ENCODE measurements around the gene DNASE1L3.

DNASE1L3 gene

GRCh38 chr3:58256511-58256910, 45.7 kb upstream of the DNASE1L3 start:
- Histone ChIP-seq H3F3A (ENCODE audit: control insufficient read depth, insufficient read depth) (no peaks in the 10 kb centered on the region), H3K4me3 (ENCODE audit: low read length) (no peak overlapping the region), H3K27me3 (ENCODE audit: control insufficient read depth, low read length) (no peaks in the 10 kb centered on the region), H3K4me1 (ENCODE audit: control insufficient read depth, low read length) (no peaks in the 10 kb centered on the region), H3K9me2 (replicated peaks; ENCODE audit: control insufficient read depth, low read length) (no peaks in the 10 kb centered on the region), H4K20me1 (ENCODE audit: control insufficient read depth, insufficient read depth, low read depth, low read length) (no peaks in the 10 kb centered on the region), H3K9me3 (ENCODE audit: control insufficient read depth, insufficient read depth, low read length) (no peaks in the 10 kb centered on the region), H3K36me3 (ENCODE audit: control insufficient read depth, low read length) (no peaks in the 10 kb centered on the region), H3K4me2 (ENCODE audit: low read length) (no peak overlapping the region), H3K27ac (ENCODE audit: low read depth, low read length) (no peak overlapping the region), H3K79me2 (ENCODE audit: control insufficient read depth, low read length) (no peaks in the 10 kb centered on the region)
- TF ChIP-seq EZH2phosphoT487 (IDR thresholded peaks at IDR 0.05; ENCODE audit: borderline replicate concordance, low read length), result no peak
- TF ChIP-seq, protein P1, sequence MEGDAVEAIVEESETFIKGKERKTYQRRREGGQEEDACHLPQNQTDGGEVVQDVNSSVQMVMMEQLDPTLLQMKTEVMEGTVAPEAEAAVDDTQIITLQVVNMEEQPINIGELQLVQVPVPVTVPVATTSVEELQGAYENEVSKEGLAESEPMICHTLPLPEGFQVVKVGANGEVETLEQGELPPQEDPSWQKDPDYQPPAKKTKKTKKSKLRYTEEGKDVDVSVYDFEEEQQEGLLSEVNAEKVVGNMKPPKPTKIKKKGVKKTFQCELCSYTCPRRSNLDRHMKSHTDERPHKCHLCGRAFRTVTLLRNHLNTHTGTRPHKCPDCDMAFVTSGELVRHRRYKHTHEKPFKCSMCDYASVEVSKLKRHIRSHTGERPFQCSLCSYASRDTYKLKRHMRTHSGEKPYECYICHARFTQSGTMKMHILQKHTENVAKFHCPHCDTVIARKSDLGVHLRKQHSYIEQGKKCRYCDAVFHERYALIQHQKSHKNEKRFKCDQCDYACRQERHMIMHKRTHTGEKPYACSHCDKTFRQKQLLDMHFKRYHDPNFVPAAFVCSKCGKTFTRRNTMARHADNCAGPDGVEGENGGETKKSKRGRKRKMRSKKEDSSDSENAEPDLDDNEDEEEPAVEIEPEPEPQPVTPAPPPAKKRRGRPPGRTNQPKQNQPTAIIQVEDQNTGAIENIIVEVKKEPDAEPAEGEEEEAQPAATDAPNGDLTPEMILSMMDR (IDR thresholded peaks at IDR 0.05; ENCODE audit: low read depth, low read length, poor library complexity, severe bottlenecking), result no peak

GRCh38 chr3:58256061-58256460, 45.3 kb upstream of the DNASE1L3 start:
- Histone ChIP-seq H4K20me1 (ENCODE audit: control insufficient read depth, insufficient read depth, low read depth, low read length) (no peaks in the 10 kb centered on the region), H3K27ac (ENCODE audit: low read depth, low read length) (no peak overlapping the region), H3F3A (ENCODE audit: control insufficient read depth, insufficient read depth) (no peaks in the 10 kb centered on the region), H3K36me3 (ENCODE audit: control insufficient read depth, low read length) (no peaks in the 10 kb centered on the region), H3K4me2 (ENCODE audit: low read length) (no peak overlapping the region), H3K4me3 (ENCODE audit: low read length) (no peak overlapping the region), H3K9me3 (ENCODE audit: control insufficient read depth, insufficient read depth, low read length) (no peaks in the 10 kb centered on the region), H3K27me3 (ENCODE audit: control insufficient read depth, low read length) (no peaks in the 10 kb centered on the region), H3K79me2 (ENCODE audit: control insufficient read depth, low read length) (no peaks in the 10 kb centered on the region), H3K4me1 (ENCODE audit: control insufficient read depth, low read length) (no peaks in the 10 kb centered on the region), H3K9me2 (replicated peaks; ENCODE audit: control insufficient read depth, low read length) (no peaks in the 10 kb centered on the region)
- TF ChIP-seq, protein P1 (IDR thresholded peaks at IDR 0.05; ENCODE audit: low read depth, low read length, poor library complexity, severe bottlenecking), result no peak
- TF ChIP-seq EZH2phosphoT487 (IDR thresholded peaks at IDR 0.05; ENCODE audit: borderline replicate concordance, low read length), result no peak

- Histone ChIP-seq H3K36me3 (ENCODE audit: control insufficient read depth, low read length) (no peaks in the 10 kb centered on the region), H3K79me2 (ENCODE audit: control insufficient read depth, low read length) (no peaks in the 10 kb centered on the region), H3K9me3 (ENCODE audit: control insufficient read depth, insufficient read depth, low read length) (no peaks in the 10 kb centered on the region), H4K20me1 (ENCODE audit: control insufficient read depth, insufficient read depth, low read depth, low read length) (no peaks in the 10 kb centered on the region), H3K4me1 (ENCODE audit: control insufficient read depth, low read length) (peaks cover 7% of the 10 kb centered on the region), H3K27ac (ENCODE audit: low read depth, low read length) (no peak overlapping the region), H3K4me3 (ENCODE audit: low read length) (no peak overlapping the region), H3K4me2 (ENCODE audit: low read length) (no peak overlapping the region), H3K9me2 (replicated peaks; ENCODE audit: control insufficient read depth, low read length) (no peaks in the 10 kb centered on the region), H3K27me3 (ENCODE audit: control insufficient read depth, low read length) (no peaks in the 10 kb centered on the region), H3F3A (ENCODE audit: control insufficient read depth, insufficient read depth) (no peaks in the 10 kb centered on the region; the same call in 1 of the 2 replicates)
- TF ChIP-seq, protein P1 (IDR thresholded peaks at IDR 0.05; ENCODE audit: low read depth, low read length, poor library complexity, severe bottlenecking), result no peak
- TF ChIP-seq EZH2phosphoT487 (IDR thresholded peaks at IDR 0.05; ENCODE audit: borderline replicate concordance, low read length), result no peak
These were observed 43.4 kb upstream of the DNASE1L3 start for GRCh38 chr3:58254144-58254543.
